Adrenal gland (tissue), 12 donors: ENCODE data around the gene RRM2. TPM values are rescaled to one million over a fixed set of nuclear protein-coding genes. Genes with fewer than 3 reads are reported as not detected.

ENCODE experiments used
- DNase-seq, 7 donors: peaks; one replicate each; pipeline ENCODE4 v3.0.0-alpha.2; 2019 to 2020
- H3K27ac ChIP-seq, 5 donors: fragments of 200-600 bp; sonication (generic) in 4 of 5; 1 replicate in 3 of 5; 2 replicates in 2 of 5; pipeline versions ENCODE4 v1.5.1 to v1.8.0; 2016 to 2020; ENCODE audit warnings: mild to moderate bottlenecking in 1 of 5
- H3K27me3 ChIP-seq: fragments of 200-600 bp; 2 replicates; pipeline ENCODE4 v1.8.0; 2021
- H3K36me3 ChIP-seq, 2 donors: fragments of 200-600 bp; replicated peaks in 1 of 2; 1 replicate in 1 of 2; 2 replicates in 1 of 2; pipeline versions ENCODE4 v1.5.1 to v1.8.0; 2018 to 2022
- H3K4me1 ChIP-seq, 2 donors: fragments of 200-600 bp; replicated peaks in 1 of 2; 1 replicate in 1 of 2; 2 replicates in 1 of 2; pipeline versions ENCODE4 v1.5.1 to v1.8.0; 2018 to 2021
- H3K4me3 ChIP-seq, 4 donors: fragments of 200-600 bp; sonication (generic) in 3 of 4; one replicate each; pipeline ENCODE4 v1.5.1; 2016 to 2018
- H3K9me3 ChIP-seq, 3 donors: fragments of 200-600 bp; sonication (generic) in 1 of 3; replicated peaks in 1 of 3; 1 replicate in 2 of 3; 2 replicates in 1 of 3; pipeline versions ENCODE4 v1.5.1 to v1.8.0; 2016 to 2021
- POLR2A ChIP-seq, 2 donors: fragments of 450-650 bp; IDR thresholded peaks; one replicate each; pipeline ENCODE4 v1.6.1; 2017; ENCODE audit warnings: antibody characterized with exemption in 2 of 2, mild to moderate bottlenecking in 2 of 2, moderate library complexity in 1 of 2
- WGBS, 4 donors: extraction: QIAGEN DNeasy Blood & Tissue Kit in 2 of 4; methylation state at CpG; one replicate each; pipeline versions ENCODE4 v1.1.5 to v1.1.7; 2013 to 2017; 5-methylcytosine and 5-hydroxymethylcytosine counted together
- intact Hi-C, 2 donors: fragments of 100-400 bp; cut with DNase I; formaldehyde crosslinking; loops; one replicate each; pipeline versions ENCODE4 v1.14.1 to v1.15.0; 2022 to 2023
- polyA plus RNA-seq, 3 donors: library from polyadenylated mRNA; stranded (reverse); fragments of 200-250 nt in 2 of 3; fragments of 350-450 nt in 1 of 3; fragmentation: Illumina TruSeq in 1 of 3; extraction: RNeasy Lipid Tissue Mini Kit (QIAGEN cat#74804) in 1 of 3; gene quantifications; one replicate each; pipeline ENCODE4 v1.2.3, GENCODE V29; 2013 to 2014
- small RNA-seq, 2 donors: library from RNA; depleted of rRNA; stranded (forward); fragments of <200 nt; gene quantifications; one replicate each; pipeline ENCODE3, GENCODE V24; 2016
- total RNA-seq, 9 donors: library from RNA; depleted of rRNA in 4 of 9; stranded (reverse); fragments of >200 nt in 4 of 9; fragments of 120-200 nt in 1 of 9; fragmentation: NEBNext Ultra II Directional in 1 of 9; extraction: Animal tissue kit (Norgen Biotek cat#: 25700) in 1 of 9; gene quantifications; one replicate each; pipeline versions ENCODE4 v1.1.0 to v1.2.4, GENCODE V29; 2013 to 2023
- TF ChIP-seq, protein P1 (sequence below), 6 experiments: fragments of 450-650 bp in 4 of 6; fragments of 200-600 bp in 2 of 6; sonication (generic) in 1 of 6; IDR thresholded peaks; 1 replicate in 5 of 6; 2 replicates in 1 of 6; pipeline versions ENCODE4 v1.5.1 to v1.8.0; 2016 to 2021; ENCODE audit warnings: antibody characterized with exemption in 6 of 6, mild to moderate bottlenecking in 2 of 6, moderate library complexity in 1 of 6
- donor health status: healthy with polysubstance abuse.
- donor health status: Bipolar disorder and iron deficiency.
- donor health status: DM: yes; HTN: yes; CAD: no.
- donor health status: DM: no; HTN: no; CAD: no.
- donor health status: DM: no; HTN: no; CAD: no.
- donor health status: DM: yes; HTN: yes; CAD: no.

RRM2 gene
- total and polyA plus RNA-seq, 12 donors = 0.67 to 22.3 (median 3.8) TPM

DNA sequence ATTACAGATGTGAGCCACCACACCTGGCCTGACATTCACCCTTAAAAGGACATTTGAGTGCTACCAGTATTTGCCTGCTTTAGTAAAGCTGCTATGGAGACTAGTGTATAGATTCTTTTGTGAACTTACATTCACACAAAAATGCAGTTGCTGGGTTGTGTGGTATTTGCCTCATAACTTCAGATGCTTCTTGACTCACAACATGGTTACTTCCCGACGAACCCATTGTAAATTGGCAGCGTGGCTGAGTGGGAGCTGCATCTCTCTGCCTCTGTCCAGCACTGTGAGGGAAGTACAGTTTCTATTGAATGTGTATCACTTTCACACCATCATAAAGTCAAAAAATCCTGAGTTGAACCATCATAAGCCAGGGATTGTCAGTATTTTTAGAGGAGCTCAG, 56.9 kb downstream of the RRM2 start:
- no peak overlapping the region for H3K27ac ChIP-seq
- intact Hi-C loops = no loop called here
- no peak for TF ChIP-seq POLR2A (IDR thresholded peaks at IDR 0.05)
- TF ChIP-seq, protein P1, sequence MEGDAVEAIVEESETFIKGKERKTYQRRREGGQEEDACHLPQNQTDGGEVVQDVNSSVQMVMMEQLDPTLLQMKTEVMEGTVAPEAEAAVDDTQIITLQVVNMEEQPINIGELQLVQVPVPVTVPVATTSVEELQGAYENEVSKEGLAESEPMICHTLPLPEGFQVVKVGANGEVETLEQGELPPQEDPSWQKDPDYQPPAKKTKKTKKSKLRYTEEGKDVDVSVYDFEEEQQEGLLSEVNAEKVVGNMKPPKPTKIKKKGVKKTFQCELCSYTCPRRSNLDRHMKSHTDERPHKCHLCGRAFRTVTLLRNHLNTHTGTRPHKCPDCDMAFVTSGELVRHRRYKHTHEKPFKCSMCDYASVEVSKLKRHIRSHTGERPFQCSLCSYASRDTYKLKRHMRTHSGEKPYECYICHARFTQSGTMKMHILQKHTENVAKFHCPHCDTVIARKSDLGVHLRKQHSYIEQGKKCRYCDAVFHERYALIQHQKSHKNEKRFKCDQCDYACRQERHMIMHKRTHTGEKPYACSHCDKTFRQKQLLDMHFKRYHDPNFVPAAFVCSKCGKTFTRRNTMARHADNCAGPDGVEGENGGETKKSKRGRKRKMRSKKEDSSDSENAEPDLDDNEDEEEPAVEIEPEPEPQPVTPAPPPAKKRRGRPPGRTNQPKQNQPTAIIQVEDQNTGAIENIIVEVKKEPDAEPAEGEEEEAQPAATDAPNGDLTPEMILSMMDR (IDR thresholded peaks at IDR 0.05) = no peak

DNA sequence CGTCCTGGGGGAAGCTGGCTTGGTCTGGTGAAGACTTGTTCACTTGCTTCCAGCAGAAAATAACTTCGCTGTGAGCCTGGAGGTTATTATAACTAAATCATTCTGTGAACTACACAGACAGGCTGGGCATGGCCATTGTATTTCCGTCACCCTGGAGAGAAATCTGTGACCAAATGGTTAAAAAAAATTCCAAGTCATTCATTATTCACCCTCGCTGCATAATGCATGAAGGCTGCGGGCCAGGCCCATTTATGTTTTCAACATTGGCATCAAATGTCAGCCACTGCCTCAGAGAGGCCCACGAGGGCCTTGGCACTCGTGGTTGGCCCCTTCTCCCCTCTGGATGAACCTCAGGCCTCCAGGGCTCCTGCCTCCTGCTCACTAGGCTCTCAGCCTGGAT, 57.7 kb downstream of the RRM2 start:
- H3K9me3 ChIP-seq = no peaks in the 10 kb centered on the region
- WGBS, 4 donors = 86 to 92% (median 91%) methylated on average over 7 of the region's 7 CpGs
- no peaks in the 10 kb centered on the region for H3K27me3 ChIP-seq
- H3K36me3 ChIP-seq = no peaks in the 10 kb centered on the region
- no peak overlapping the region for H3K4me3 ChIP-seq
- intact Hi-C loops = no loop called here
- no peak for DNase-seq
- H3K4me1 ChIP-seq = no peaks in the 10 kb centered on the region
- TF ChIP-seq, protein P1 (IDR thresholded peaks at IDR 0.05) = no peak
- TF ChIP-seq POLR2A (IDR thresholded peaks at IDR 0.05) = no peak
- H3K27ac ChIP-seq = no peak overlapping the region

More for the DNA sequence above, 56.9 kb downstream of the RRM2 start:
- 92 to 94% (median 94%) methylated on average over 3 of the region's 3 CpGs for WGBS, 4 donors
- H3K4me3 ChIP-seq = no peak overlapping the region
- H3K4me1 ChIP-seq = no peaks in the 10 kb centered on the region
- no peak for DNase-seq
- no peaks in the 10 kb centered on the region for H3K9me3 ChIP-seq
- H3K36me3 ChIP-seq = no peaks in the 10 kb centered on the region
- H3K27me3 ChIP-seq = no peaks in the 10 kb centered on the region

Small RNA genes within 50 kb of the gene (small RNA-seq; reads per million reads assigned to genes)
- gene RF00410 (0 reads per million in 2 donors), gene RF00568 (0 to 0.12 reads per million in 2 donors)

Other genes with a start within 250 kb of the RRM2 start
- gene GRHL1, start 171.0 kb upstream of the RRM2 start, total RNA-seq = 1 to 10 TPM in 5 of 9 donors, under 1 TPM in 3, not detected in 1; 0.57 to 2.6 (median 1.3) TPM
- 1 to 10 TPM in 2 of 3 donors, under 1 TPM in 1; 0.98 to 1.2 (median 1.1) TPM for gene GRHL1, start 171.0 kb upstream of the RRM2 start, polyA plus RNA-seq
- 10 to 100 TPM; 13.1 to 75.7 (median 26.9) TPM for gene KLF11, start 79.2 kb upstream of the RRM2 start, total RNA-seq
- 10 to 100 TPM in 1 of 3 donors, 1 to 10 TPM in 2; 6.8 to 21.5 (median 8.5) TPM for gene KLF11, start 79.2 kb upstream of the RRM2 start, polyA plus RNA-seq
- gene CYS1, start 42.3 kb upstream of the RRM2 start, total RNA-seq = 1 to 10 TPM in 6 of 9 donors, under 1 TPM in 3; 0.18 to 3.6 (median 1.4) TPM
- 1 to 10 TPM in 1 of 3 donors, under 1 TPM in 2; 0.05 to 1.1 (median 0.48) TPM for gene CYS1, start 42.3 kb upstream of the RRM2 start, polyA plus RNA-seq
- gene HPCAL1, start 180.2 kb downstream of the RRM2 start, total RNA-seq = 100 to 1,000 TPM in 1 of 9 donors, 10 to 100 TPM in 8; 17.4 to 118 (median 74.1) TPM
- 10 to 100 TPM; 43.0 to 58.2 (median 45.9) TPM for gene HPCAL1, start 180.2 kb downstream of the RRM2 start, polyA plus RNA-seq